ENCODE measurements around the gene PPIA.

Gene PPIA

DNA sequence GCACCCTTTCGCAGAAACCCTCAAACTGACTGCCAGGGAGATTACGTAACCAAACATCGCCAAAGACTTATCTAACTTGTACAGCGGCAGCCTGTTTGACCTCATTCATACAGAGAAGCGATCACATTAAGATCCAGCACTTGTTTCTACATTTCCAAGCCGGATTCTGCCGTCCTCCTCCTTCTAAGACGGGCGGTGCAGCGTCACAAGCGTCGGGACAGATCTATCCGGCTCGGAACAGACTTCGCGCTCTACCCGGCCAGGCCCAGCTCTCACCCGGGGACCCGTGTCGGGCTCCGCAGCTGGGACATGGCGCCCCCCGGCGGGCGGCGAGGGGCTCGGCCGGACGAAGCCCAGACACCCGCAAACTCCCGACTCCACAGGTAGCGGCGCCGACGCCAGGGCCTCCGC lies 51.0 kb downstream of the PPIA start:
- Histone ChIP-seq H3K36me3 (ENCODE audit: control insufficient read depth, insufficient read depth, low read length) (no peaks in the 10 kb centered on the region), H3K9me3 (ENCODE audit: control insufficient read depth, low read length) (no peaks in the 10 kb centered on the region), H3K27ac (ENCODE audit: insufficient read depth, low read length, poor library complexity, severe bottlenecking) (peak overlapping the region; percentile 96), H3K4me1 (ENCODE audit: control insufficient read depth, insufficient read depth, low read length, poor library complexity, severe bottlenecking) (peaks cover 3% of the 10 kb centered on the region), H3K4me3 (ENCODE audit: insufficient read depth, low read depth, low read length, poor library complexity, severe bottlenecking) (peak overlapping the region; percentile 62), H3K27me3 (replicated peaks; ENCODE audit: control insufficient read depth, insufficient read depth, low read length, poor library complexity, severe bottlenecking) (no peaks in the 10 kb centered on the region)
- DNase-seq: peak in 2 of 3 donors; percentile 71 to 76

DNA sequence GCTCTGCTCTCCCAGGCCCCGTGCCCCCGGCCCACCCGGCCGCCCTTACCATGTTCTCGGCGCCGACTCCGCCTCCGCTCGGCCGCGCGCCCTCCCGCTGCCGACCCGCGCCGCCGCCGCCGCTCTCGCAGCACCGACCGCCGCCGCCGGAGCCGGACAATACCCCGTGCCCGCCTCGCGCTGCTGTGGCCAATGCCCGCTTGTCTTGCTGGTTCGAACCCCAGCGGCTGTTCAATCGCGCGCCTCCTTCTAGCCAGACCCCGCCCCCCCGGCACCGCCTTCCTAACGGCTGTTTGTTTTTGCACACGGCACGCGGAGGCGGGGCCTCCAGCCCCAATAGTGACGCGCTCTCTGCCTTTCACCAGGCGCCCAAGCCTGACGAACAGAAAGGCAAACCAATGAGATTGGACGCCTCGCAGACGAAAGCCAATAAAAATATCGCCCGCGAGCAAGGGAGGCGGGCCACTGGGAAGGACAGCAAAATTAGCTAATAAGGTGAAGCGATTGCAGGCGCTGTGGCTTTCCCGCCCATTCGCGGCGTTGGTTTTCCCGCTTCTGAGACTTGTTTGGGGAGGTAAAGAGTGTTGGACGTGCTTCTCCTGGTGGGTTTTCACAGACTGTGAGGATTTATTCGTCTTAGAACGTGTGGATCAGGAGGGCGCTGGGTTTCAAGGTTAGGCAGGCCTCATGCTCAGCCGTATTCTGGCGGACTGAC lies 51.6 kb downstream of the PPIA start, which contains the start of gene H2AZ2:
TSS of gene H2AZ2 (minus strand) at position 168 of the 715 bp plus-strand sequence. CDS start at position 52, 116 bp downstream.
- no peaks in the 10 kb centered on the region for H3K9me3 ChIP-seq (ENCODE audit: control insufficient read depth, low read length)

DNA sequence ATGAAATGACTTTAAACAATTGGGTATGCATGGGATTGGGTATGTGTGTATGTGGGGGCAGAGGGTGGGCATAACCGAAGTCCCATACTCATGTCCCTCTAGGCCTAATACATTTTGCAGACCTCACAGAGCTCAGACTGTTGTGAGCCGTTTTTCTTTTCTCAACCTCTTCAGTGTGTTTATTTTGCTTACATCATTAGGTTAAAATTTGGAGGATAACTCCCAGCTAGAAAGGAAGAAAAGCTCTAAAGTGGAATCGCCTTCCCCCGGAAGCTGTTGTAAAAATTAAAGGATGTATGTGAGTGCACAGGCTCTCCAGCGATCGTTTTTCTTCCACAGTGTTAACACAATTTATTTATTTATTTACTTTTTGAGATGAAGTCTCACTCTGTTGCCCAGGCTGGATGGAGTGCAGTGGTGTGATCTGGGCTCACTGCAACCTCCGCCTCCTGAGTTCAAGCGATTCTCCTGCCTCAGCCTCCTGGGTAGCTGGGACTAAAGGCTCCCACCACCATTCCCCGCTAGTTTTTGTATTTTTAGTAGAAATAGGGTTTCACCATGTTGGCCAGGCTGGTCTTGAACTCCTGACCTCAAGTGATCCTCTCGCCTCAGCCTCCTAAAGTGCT lies 52.9 kb downstream of the PPIA start:
- no peak overlapping the region for H3K27ac ChIP-seq (ENCODE audit: insufficient read depth, low read length, poor library complexity, severe bottlenecking)
- no peaks in the 10 kb centered on the region for H3K9me3 ChIP-seq (ENCODE audit: control insufficient read depth, low read length)
- H3K27me3 ChIP-seq (replicated peaks; ENCODE audit: control insufficient read depth, insufficient read depth, low read length, poor library complexity, severe bottlenecking): no peaks in the 10 kb centered on the region
- H3K4me1 ChIP-seq (ENCODE audit: control insufficient read depth, insufficient read depth, low read length, poor library complexity, severe bottlenecking): peaks cover 3% of the 10 kb centered on the region
- no peak overlapping the region for H3K4me3 ChIP-seq (ENCODE audit: insufficient read depth, low read depth, low read length, poor library complexity, severe bottlenecking)
- no peak for DNase-seq
- no peaks in the 10 kb centered on the region for H3K36me3 ChIP-seq (ENCODE audit: control insufficient read depth, insufficient read depth, low read length)

More for the DNA sequence above, 51.6 kb downstream of the PPIA start, which contains the start of gene H2AZ2:
- no peaks in the 10 kb centered on the region for H3K27me3 ChIP-seq (replicated peaks; ENCODE audit: control insufficient read depth, insufficient read depth, low read length, poor library complexity, severe bottlenecking)
- peak; percentile 99 to 100 (median 99) for DNase-seq
- peak within 1 kb of the TSS; percentile 65 for H3K4me3 ChIP-seq (ENCODE audit: insufficient read depth, low read depth, low read length, poor library complexity, severe bottlenecking)
- peaks cover 3% of the 10 kb centered on the region for H3K4me1 ChIP-seq (ENCODE audit: control insufficient read depth, insufficient read depth, low read length, poor library complexity, severe bottlenecking)
- no peaks in the 10 kb centered on the region for H3K36me3 ChIP-seq (ENCODE audit: control insufficient read depth, insufficient read depth, low read length)
- peak within 1 kb of the TSS; percentile 96 for H3K27ac ChIP-seq (ENCODE audit: insufficient read depth, low read length, poor library complexity, severe bottlenecking)

DNA sequence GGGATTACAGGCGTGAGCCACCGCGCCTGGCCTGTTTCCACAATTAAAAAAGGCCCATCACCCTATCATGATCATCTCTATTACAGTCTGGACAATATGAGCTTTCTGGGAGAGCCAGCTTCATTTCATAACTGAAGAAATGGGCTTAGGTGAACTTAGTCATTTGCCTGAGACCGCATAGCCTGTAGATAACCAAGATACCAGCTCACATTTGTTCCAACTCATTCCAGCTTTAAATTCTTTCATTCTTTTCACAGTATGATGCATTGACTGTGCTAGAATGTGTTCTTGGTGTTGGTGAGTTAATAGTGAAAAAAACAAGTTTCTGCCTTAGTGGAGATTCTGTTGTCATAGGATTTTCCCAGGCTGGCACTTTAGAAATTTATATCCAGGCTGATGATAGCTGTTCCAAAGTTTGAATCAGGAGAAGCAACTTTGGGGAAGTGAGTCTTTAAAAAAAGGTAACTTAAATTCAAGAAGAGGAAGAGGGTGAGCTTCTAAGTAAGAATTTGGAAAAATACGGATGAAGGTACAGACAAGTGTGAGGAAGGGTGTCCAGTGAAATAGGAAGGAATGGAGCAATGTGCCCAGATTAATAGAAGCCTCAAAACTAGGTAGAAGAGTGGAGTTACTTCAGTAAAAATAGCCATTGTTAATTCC lies 53.5 kb downstream of the PPIA start:
- no peaks in the 10 kb centered on the region for H3K9me3 ChIP-seq (ENCODE audit: control insufficient read depth, low read length)
- H3K4me3 ChIP-seq (ENCODE audit: insufficient read depth, low read depth, low read length, poor library complexity, severe bottlenecking): no peak overlapping the region
- no peak overlapping the region for H3K27ac ChIP-seq (ENCODE audit: insufficient read depth, low read length, poor library complexity, severe bottlenecking)
- no peaks in the 10 kb centered on the region for H3K27me3 ChIP-seq (replicated peaks; ENCODE audit: control insufficient read depth, insufficient read depth, low read length, poor library complexity, severe bottlenecking)
- DNase-seq: no peak
- H3K36me3 ChIP-seq (ENCODE audit: control insufficient read depth, insufficient read depth, low read length): no peaks in the 10 kb centered on the region
- H3K4me1 ChIP-seq (ENCODE audit: control insufficient read depth, insufficient read depth, low read length, poor library complexity, severe bottlenecking): peaks cover 3% of the 10 kb centered on the region

DNA sequence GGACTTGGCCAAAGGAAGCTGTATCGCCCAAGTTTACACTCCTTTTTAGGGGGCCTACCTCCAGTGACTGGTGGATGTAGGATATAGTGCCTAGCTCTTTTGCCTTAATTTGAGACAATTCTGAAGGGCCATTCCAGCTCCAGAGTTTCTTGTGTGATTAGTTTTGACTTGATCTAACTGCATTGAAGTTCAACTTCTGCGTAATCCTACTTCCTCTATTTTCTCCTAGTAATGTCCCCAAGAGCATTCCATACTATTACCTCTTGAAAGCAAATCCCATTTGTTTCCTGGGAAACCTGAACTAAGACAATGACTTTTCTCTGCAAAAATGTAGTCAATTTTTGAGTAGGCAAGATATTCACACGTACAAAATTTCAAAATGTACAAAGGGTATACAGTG lies 56.1 kb downstream of the PPIA start:
- Histone ChIP-seq H3K27ac (ENCODE audit: insufficient read depth, low read length, poor library complexity, severe bottlenecking) (no peak overlapping the region), H3K36me3 (ENCODE audit: control insufficient read depth, insufficient read depth, low read length) (no peaks in the 10 kb centered on the region), H3K27me3 (replicated peaks; ENCODE audit: control insufficient read depth, insufficient read depth, low read length, poor library complexity, severe bottlenecking) (no peaks in the 10 kb centered on the region), H3K4me1 (ENCODE audit: control insufficient read depth, insufficient read depth, low read length, poor library complexity, severe bottlenecking) (no peaks in the 10 kb centered on the region), H3K9me3 (ENCODE audit: control insufficient read depth, low read length) (no peaks in the 10 kb centered on the region), H3K4me3 (ENCODE audit: insufficient read depth, low read depth, low read length, poor library complexity, severe bottlenecking) (no peak overlapping the region)
- no peak for DNase-seq
